Activated effector memory CD4-positive, alpha-beta T cell treated with Interleukin-2 at 50 U/mL for 16 hours (primary cell): ENCODE measurements around the gene FGD6.
"Not testable (repeated sequence)": the region's sequence is repeated elsewhere in the genome, so short reads cannot be mapped to it uniquely, and the experiment has no call there.

Source experiments
- DNase-seq: peaks from one replicate; pipeline ENCODE4 v3.0.0-alpha.2; 2020

Gene FGD6

DNA sequence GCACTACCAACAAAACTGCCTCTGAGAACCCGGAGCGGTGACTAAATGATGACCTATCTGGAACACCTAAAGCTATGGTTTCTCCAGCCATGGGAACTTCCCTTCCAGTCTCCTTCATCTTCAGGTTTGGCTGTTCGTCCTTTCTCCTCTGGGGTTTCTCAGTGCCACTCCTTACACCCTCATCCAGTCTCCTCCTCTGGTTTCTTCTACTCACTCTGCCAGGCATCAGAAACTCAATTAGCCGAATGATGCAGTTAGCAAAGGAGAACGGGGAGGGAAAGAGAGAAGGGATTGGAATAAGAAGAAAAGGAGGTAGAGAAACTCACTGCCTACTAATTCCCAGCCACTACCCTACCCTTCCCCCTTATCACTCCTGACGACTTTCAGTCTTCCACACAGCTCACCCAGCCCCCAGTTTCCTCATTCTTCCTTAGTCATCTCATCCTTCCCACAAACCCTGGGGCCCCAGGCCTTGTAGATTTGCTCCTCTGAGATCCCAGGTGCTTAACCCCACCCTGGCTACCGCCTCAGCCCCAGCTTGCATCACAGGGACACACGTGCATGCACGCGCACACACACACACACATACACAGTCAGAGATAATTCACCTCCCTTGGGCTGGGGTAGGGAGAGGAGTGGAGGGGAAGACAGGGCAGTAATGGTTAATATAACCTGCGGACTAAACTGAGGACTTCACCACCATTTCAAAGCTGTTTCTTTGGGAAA lies 13.0 kb downstream of the FGD6 start:
- no peak for DNase-seq

DNA sequence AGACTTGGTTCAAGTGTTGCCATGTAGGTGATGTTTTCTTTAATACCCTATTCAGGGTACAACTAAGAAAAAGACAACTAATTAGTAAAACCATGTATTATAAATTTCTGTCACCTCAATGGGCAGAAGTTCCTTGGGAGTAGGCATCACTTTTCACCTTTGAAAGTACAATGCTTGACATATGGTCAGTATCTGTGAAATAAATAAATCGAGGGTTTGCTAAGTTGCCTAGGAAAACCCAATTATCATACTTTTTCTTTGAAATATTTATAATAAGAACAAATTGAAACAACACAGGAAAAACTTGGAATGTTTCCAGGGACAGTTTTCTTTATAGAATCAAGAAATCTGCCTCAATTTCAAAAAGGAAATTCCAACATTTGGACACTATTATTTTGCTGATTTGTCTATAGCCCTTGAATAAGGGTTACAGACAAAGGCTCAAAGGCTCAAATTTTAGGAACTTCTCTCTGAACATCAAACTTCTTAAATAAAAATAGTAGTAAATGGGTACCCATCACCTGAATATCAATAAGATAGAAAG lies 13.7 kb downstream of the FGD6 start:
- DNase-seq: no peak

DNA sequence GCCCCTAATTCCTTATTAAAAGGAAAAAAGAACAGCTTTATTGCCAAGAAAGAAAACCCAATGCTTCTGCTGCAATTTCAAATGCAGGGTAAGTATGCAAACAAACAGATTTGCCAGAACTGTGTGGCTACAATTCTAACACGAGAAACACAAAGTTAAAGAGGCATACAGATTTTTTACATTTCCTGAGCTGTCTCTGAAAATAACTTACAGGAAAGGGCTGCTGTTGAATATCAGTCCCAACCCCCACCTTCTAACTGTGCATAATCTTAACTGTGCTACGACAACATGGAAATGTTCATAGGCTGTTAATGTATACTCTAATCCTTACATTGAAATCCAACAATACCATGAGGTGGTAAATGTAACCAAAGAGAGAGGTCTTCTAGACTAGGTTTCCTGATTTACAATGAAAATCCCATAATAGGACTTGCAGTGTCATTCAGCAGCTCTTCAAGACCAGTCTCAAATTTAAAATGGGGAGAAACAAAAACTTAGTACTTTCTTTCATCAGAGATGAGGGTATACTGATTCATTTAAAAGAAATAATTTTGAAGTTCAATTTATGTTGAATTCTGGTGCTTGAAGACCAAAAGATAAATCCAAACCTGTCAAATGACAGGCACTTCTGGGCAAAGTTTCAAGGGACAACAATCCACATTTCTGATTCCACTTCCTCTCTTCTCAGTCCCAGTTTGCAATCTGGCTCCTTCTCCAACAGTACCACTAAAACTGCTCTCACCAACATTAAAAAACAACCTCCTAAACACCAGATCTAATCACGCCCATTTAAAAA lies 14.4 kb downstream of the FGD6 start:
- DNase-seq: no peak

DNA sequence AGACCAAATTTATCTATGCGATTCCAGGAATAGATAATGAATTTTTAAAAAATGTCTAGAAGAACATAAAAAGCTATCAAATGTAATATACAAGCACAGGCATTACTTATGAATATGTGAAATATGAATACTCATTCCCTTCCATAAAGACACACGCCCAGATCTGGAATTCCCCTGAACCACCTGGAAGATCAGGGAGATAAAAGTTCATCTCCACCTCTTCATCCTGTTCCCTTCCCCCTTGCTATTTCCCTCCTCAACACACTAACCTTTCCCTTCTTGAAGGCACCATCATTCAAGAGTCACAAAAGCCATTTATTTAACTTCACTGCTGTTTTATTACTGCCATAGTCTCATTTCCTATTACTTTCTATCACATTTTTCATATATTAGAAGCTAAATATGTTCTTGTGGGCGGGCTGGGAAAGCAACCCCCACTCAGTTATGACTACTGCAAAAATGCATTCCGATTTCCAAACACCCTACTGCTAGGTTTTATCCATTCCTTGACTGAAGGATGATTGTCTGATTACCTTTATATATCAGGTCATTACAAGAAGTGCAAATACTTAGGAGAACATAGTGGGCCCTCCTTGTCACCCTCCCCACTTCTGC lies 16.1 kb downstream of the FGD6 start:
- no peak for DNase-seq

DNA sequence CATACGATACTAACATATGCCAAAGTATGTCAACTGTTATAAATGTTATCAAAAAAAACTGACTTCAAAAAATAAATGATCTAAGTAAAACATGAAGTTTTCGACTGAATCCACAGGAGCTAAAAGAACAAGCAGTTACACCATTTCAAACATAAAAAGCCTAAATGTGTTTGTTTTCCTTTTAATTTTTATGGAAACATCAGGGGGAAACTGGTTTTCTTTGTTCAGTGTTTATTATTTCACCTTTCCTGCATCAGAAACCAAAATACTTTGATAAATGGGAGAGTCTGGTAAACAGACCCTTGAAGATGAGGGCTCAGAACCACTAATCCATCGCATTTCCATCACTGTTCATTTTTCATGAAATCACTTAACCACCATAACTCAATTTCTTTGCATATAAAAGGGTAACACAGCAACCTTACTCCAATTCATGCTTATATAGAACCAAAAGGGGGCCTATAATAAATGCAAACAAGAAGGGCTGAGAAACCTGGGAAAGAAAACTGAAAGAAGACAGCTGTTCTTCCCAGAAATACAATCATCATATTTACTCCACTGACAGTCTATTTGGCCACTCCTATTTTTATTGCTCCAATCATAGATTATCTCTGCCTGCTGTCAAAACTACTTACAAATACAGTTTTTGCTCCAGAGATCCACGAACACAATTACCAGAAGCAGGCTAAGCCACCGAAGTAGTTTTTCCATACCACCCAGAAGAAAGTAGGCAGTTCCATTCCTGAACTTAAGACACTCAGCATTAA lies 17.0 kb downstream of the FGD6 start:
- DNase-seq: no peak

DNA sequence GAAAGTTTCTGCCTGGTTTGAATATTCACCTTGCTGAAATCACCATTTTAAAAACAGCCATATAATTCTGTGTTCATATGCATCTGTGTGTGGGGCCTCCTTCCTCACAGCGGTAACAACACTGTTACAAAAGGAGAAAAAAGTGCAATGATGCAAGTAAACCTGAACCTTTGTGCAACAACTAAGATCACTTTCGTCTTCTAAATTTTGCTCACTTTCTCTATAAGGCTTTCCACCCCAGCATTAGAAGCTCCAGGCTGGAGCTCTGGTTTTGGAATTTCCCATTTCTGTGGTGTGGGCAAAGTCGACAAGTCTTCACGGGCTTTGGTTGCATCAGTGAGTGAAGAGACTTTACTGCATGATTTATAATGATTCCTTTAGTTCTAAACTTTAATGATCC lies 18.4 kb downstream of the FGD6 start:
- no peak for DNase-seq

DNA sequence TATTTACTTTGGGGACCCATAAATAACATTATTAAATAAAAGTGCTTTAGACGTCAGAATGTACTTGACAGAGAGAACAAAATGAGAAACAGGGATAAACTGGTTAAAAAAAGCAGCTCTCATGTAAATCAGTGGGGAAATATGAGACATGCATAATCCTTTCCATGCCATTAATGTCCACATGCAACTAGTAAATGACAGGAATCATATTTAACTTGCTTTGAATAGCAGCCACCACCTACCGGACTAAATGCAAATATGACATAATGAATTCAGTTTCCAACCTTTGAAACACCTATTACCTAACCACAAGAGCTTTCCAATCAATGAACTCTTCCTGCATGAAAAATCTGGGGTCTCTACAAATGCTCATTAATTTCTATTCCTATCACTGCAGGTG lies 19.6 kb downstream of the FGD6 start:
- DNase-seq: no peak

DNA sequence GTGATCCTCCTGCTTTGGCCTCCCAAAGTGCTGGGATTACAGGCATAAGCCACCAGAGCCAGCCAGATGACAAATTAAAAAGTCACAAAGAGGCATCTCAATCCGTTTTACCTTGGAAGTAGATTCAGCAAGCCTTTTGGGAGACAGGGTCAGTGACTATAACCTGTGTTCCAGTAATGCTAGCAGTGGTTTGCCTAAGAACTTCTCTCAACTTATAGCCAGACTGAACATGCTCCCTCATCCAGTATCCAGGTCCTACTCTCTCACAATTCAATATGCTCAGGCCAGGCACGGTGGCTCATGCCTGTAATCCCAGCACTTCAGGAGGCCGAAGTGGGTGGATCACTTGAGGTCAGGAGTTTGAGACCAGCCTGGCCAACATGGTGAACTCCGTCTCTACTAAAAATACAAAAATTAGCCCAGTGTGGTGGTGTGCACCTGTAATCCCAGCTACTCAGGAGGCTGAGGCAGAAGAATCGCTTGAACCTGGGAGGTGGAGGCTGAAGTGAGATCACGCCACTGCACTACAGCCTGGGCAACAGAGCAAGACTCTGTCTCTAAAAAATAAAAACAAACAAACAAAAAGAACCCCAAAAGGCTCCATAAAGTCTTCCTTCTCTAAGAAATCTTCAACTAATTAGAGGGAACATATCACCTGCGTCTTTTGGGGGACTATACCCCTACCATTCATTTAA lies 20.2 kb downstream of the FGD6 start:
- DNase-seq: not testable (repeated sequence)

DNA sequence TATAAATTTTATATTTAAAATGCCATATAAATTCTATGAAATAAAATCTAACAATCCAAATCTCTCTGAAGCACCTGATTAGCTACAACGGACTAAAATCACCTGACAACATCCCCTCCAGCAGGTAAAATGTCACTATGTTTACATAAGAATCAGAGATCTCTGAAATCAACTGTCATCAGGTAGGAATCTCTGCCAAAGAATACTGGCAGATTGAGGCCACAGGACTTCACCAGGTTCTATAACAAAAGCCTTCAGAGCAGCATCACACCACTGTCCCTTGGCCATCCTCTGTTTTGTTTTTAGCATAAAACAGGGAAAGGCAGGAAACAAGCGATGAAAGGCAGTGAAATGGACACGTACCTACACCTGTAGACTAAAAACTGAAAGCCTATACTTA lies 22.1 kb downstream of the FGD6 start:
- DNase-seq: no peak

DNA sequence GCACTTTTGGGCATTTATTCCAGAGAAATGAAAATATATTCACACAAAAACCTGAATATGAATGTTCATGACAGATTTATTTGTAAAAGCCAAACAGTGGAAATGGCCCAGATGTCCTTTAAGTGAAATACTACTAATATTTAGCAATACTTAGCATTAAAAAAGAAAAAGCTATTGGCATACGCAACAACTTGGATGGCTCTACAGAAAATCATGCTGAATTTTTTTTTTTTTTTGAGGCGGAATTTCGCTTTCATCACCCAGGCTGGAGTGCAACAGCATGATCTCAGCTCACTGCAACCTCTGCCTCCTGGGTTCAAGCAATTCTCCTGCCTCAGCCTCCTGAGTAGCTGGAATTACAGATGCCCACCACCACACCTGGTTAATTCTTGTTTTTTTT lies 24.1 kb downstream of the FGD6 start:
- no peak for DNase-seq

DNA sequence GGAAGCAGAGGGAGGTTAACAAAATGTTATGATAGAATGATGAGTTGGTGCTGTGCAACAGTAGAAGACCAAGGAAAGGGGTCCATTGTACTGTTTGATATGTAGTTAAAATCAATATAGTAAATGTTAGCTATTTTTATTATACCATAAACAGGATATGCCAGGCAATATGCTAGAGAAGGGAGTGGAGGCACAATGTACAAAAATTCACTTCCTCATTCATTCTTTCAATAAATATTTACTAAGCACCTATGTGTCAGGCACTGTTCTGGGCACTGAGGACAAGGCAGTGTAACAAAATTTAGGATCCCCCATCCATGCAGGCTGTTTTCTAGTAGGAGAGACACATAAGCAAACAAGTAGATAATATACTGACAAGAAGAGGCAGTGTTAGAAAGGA lies 25.0 kb downstream of the FGD6 start:
- DNase-seq: no peak

DNA sequence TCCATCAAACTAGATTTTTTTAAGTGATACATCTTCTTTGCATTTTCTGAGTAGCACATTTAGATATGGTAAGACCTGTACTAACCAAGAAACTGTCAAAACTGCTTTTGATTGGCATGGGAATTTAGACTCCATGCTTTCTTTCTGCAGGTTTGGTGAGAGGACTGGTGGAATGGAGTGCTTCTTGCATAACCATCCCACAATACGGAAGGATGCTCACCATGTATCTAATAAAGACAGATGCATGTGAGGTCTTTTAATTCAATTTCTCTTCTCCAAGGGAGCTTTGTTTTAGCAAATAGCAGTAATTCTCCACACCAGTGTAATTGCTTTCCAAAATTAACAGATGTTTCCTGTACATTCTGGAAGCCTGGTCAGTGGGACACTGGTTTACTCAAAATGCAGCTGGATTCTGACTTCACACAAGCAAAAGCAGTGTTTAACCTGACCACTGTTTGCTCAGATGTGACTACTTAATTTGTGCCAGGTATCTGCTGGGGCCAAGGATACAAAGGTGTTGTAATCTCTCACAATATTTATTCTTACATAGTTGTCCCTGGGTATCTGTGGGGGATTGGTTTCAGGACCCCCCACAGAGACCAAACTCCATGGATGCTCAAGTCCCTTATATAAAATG lies 26.1 kb downstream of the FGD6 start:
- no peak for DNase-seq

DNA sequence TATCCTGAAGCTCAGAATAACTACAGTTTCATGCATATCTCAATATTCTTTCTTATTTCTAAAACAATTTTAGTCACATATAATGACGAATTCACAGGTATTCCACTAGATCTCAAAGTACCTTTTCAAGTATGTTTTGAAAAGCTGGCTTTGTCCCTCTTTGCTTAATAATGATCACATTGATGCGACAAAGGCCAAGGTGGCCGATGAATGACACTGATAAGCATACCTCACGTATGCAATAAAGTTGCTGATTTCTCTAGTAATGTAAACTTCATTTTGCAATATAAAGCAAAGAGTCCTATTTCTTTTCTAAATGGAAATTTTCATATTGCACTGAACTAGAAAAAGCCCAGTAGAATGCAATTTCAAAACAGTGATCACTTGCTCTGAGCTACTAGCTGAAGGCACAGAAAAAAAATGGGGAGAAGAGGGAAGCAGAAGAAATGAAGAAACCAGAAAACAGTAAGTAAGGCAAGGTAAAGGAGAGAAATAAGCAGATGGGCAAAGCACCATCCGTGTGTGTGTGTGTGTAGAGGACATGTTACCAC lies 29.3 kb downstream of the FGD6 start:
- DNase-seq: no peak

DNA sequence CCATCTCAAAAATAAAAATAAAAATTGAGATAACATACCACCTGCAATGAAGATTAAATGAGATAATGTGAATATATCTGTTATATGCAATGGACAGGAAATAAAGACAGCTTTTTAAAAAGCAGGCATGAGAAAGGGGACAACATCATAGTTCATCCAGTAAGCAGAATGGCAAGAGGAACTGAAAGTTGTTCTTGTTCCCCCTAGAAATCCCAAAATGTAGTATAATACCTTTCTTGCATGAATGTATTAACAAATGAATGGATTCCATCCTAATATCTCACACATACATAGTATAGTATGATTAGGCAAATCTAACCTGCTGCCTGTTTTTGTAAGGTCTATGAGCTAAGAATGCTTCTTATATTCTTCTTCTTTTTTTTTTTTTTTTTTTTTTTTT lies 31.4 kb downstream of the FGD6 start:
- DNase-seq: no peak

DNA sequence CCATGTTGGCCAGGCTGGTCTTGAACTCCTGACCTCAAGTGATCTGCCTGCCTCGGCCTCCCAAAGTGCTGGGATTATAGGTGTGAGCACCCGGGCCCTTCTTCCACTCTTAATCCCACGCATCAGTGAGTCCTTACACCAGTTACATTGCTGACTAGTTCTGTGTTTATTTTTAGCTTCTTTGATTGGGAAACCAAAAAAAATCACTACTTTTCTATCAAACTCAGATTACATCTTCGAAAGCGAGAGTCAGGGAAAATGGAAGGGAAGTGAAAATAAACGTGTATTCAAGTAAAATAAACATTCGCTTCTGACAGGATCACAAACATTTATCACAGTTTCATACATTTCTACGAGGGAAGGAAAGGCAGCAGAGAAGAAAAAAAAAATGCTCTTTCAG lies 32.2 kb downstream of the FGD6 start:
- no peak for DNase-seq

DNA sequence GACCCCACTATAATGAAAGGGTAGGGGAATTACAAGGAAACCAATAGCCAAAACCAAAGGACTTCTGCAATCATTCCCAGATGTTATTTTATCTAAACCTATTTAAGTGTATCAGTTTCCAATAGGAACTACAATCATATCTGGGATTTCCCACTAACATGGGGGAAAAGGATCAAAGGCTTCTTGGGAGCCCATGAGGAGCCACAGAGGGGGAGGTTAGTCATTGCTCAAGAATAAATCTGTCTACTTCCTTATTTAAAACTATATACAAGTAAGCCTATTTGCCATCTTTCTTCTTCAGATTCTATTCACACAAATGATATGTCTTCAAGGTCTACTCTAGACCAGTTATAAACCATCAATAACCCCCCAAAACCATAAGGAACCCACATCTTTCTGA lies 33.1 kb downstream of the FGD6 start:
- no peak for DNase-seq

DNA sequence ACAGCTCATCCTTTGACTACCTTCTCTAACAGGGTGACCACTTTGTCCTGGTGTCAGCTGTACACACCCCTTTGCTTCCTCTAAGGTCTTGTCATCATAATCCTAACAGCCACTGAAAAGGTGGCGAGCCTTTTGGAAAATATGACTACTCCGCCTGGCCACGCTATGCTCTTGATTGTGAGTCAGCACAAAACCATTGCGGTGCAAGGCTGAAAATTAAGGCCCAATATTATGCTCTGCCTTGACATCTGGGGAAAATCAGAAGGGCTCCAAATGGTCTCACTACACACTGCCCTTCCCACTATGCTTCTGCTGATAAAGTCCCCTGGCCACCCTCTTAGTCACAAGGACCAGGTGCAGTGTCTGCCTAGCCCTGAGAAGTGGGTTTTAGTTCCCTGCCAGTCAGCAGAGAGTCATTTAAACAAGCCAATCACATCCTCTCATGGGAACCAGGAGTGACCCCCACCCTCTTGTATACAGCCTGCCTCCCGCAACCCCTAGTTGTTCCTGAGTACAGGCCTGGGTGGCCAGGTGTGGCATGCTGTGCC lies 34.3 kb downstream of the FGD6 start:
- DNase-seq: no peak

DNA sequence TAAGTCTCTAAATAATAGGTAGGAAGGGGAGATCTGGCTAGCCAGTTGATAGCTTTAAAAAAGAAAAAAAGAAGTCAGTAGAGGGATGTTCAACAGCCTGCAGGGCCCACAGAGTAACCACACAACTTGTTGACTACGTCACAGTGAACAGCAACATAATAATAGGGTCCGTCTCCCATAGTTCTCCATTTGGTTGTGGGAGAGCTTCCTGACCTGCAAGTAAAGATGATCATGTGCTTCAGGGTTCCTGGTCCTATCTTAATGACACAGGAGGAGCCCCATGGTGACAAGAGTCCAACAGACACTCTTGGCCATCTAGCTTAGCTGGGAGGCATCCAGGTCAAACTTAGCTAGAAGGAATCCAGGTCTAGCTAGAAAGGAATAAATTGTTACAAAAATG lies 36.2 kb downstream of the FGD6 start:
- DNase-seq: no peak

DNA sequence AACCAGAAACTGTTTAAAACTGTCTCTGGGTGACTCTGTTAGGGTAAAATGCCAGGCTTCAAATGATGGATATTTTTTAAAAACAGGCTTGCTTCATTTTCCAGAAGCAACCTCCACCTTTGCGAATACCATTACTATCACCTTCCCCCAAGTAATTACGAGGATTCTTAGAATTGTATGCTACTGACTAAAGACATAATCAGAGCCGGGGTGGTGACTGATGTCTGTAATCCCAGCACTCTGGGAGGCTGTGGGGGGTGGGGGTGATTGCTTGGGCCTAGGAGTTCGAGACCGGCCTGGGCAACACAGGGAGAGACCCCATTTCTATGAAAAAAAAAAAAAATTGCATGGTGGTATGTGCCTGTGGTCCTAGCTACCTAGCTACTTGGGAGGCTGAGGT lies 38.3 kb downstream of the FGD6 start:
- DNase-seq: no peak

DNA sequence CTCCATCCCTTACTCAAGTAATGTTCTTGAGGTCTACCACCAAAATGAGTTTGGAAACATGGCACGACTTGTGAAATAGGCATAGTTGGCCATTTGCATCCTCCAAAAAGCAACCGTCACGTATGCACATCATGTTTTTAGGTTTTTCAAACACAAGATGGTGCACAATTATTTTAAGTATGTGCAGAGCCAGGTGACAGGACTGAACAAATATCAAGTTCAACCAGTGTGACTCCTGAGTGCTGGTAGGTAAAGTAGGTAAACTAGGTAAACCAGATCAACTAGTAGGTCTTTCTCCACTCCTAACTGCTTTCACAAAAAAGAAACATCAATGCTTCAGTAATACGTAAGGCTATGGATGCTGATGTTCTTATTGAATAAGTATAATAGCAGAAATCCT lies 39.1 kb downstream of the FGD6 start:
- DNase-seq: no peak

DNA sequence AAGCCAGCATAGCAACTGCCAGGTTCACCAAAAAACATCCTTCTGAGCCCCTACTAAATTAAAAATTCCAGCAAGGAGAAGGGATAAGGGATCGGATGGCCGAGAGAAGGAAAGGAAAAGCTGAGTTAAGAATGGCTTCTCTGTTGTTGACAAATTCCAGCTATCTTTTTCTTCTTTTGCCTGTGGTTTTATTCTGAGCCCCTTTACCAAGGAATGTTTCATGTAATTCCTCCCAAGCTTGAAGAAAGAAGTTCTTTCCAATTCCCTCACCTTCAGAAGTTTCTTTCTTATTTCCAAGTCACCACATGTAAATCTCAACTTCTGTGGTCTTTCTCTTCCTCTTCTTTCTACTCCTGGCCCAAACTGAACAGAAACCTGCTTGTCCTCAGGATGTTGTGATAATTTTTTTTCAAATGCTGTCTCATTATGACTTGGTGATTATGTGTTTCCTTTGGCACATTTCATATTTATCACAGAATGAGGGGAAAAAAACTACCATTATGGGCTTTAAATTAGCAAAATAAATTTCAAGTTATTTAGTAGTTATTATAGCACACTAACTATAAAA lies 40.0 kb downstream of the FGD6 start:
- no peak for DNase-seq
